Peyer's patch (tissue), 4 donors: ENCODE measurements around the gene CLEC4G.

Source experiments
- CTCF ChIP-seq, 6 experiments: fragments of 450-650 bp in 4 of 6; fragments of 200-600 bp in 2 of 6; sonication (generic) in 1 of 6; IDR thresholded peaks; one replicate each; pipeline ENCODE4 v1.5.1; 2017 to 2019; ENCODE audit warnings: antibody characterized with exemption in 6 of 6, mild to moderate bottlenecking in 3 of 6, moderate library complexity in 1 of 6
- POLR2A ChIP-seq, 2 donors: fragments of 450-650 bp; IDR thresholded peaks; one replicate each; pipeline ENCODE4 v1.5.1; 2017; ENCODE audit warnings: antibody characterized with exemption in 2 of 2, mild to moderate bottlenecking in 2 of 2, moderate library complexity in 2 of 2

DNA sequence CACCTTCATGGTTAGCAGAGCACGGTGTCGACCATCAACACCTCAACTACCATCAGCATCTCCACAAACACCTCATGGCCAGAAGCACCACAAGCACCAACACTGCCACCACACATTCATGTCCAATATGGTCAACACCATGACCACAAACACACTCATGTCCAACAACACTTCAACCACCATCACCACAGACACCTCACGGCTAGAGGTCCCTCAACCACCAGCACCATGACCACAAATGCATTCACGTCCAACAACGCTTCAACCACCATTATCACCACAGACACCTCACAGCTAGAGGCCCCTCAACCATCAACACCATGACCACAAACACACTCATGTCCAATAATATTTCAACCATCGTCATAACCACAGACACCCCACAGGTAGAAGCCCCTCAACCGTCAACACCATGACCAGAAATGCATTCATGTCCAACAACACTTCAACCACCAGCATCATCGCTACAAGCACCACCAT is 41.1 kb downstream of the CLEC4G start:
- TF ChIP-seq CTCF (IDR thresholded peaks at IDR 0.05) (no peak), POLR2A (IDR thresholded peaks at IDR 0.05) (no peak)
